GM12878 (cell line): ENCODE results near the gene HSPB1. TPM values are rescaled to one million over a fixed set of nuclear protein-coding genes. Genes with fewer than 3 reads are reported as not detected.

Experiments used
- ATAC-seq: fragments of 200-7000 bp; cut with Tn5 transposase; 3 replicates; pipeline ENCODE4 v1.9.1; 2020; ENCODE audit warnings: mild to moderate bottlenecking, moderate library complexity
- BruUV-seq: library from RNA; stranded (reverse); fragments of 400-500 nt; replicated peaks from 2 replicates; lab custom pipeline; 2021; lab: Mats Ljungman, UMichigan
- CTCF ChIA-PET: fragments of 300-600 bp; sonication (Branson Sonifier 250); formaldehyde crosslinking; extraction: SDS; loops from one replicate; lab custom pipeline; 2021; ENCODE audit warnings: inconsistent platforms; lab: Yijun Ruan, JAX
- POLR2A ChIA-PET: fragments of 350-600 bp; formaldehyde crosslinking; extraction: SDS; loops from one replicate; lab custom pipeline; 2021; ENCODE audit warnings: inconsistent platforms; lab: Charles Lee
- RAD21 ChIA-PET: fragments of 300-600 bp; sonication (Branson Sonifier 250); formaldehyde crosslinking; loops from one replicate; lab custom pipeline; 2023; ENCODE audit warnings: antibody characterized with exemption; ENCODE audit not compliant: unreplicated experiment; lab: Charles Lee
- SMC1A ChIA-PET: fragments of 300-600 bp; sonication (Branson Sonifier 250); formaldehyde crosslinking; loops from one replicate; lab custom pipeline; 2023; ENCODE audit not compliant: unreplicated experiment, uncharacterized antibody; lab: Charles Lee
- DNase-seq: peaks from one replicate; pipeline ENCODE4 v3.0.0-alpha.2; 2011; ENCODE audit warnings: low read depth, low spot score
- FAIRE-seq: peaks from 3 replicates; lab custom pipeline; 2011; peaks lifted over from hg19 to GRCh38; lab: Jason Lieb, UNC
- H2AFZ ChIP-seq: 2 replicates; pipeline ENCODE4 v1.6.0; 2011; ENCODE audit warnings: low read depth, low read length, control low read depth; ENCODE audit not compliant: control insufficient read depth
- H3K27ac ChIP-seq: 2 replicates; pipeline ENCODE4 v1.5.1; 2011; ENCODE audit warnings: control low read depth; ENCODE audit not compliant: control insufficient read depth, insufficient read depth
- H3K27me3 ChIP-seq, 2 experiments: replicated peaks in 1 of 2; 2 replicates each; pipeline versions ENCODE4 v1.6.0 to v1.6.1; 2011; ENCODE audit warnings: low read length in 1 of 2; ENCODE audit not compliant: control insufficient read depth in 2 of 2, insufficient read depth in 2 of 2
- H3K36me3 ChIP-seq, 2 experiments: 2 replicates each; pipeline ENCODE4 v1.5.1; 2011; ENCODE audit warnings: low read length in 1 of 2; ENCODE audit not compliant: control insufficient read depth in 2 of 2, insufficient read depth in 2 of 2
- H3K4me1 ChIP-seq: 2 replicates; pipeline ENCODE4 v1.6.1; 2011; ENCODE audit warnings: mild to moderate bottlenecking, low read length, moderate library complexity, mixed read lengths; ENCODE audit not compliant: control insufficient read depth, insufficient read depth
- H3K4me2 ChIP-seq: 2 replicates; pipeline ENCODE4 v1.6.0; 2011; ENCODE audit warnings: control low read depth; ENCODE audit not compliant: control insufficient read depth, insufficient read depth
- H3K4me3 ChIP-seq: fragments of 200-600 bp; sonication (generic); 2 replicates; pipeline ENCODE4 v1.5.1; 2016
- H3K79me2 ChIP-seq: 2 replicates; pipeline ENCODE4 v1.6.0; 2011; ENCODE audit warnings: low read length; ENCODE audit not compliant: control insufficient read depth, insufficient read depth
- H3K9ac ChIP-seq: 2 replicates; pipeline ENCODE4 v1.8.0; 2011; ENCODE audit warnings: low read length, control low read depth, mixed read lengths; ENCODE audit not compliant: control insufficient read depth, insufficient read depth
- H3K9me3 ChIP-seq: replicated peaks from 3 replicates; pipeline ENCODE4 v1.5.1; 2011; ENCODE audit warnings: mild to moderate bottlenecking, low read length; ENCODE audit not compliant: control insufficient read depth, insufficient read depth
- H4K20me1 ChIP-seq: 2 replicates; pipeline ENCODE4 v1.6.0; 2011; ENCODE audit not compliant: control insufficient read depth, insufficient read depth
- BRCA1 ChIP-seq: IDR thresholded peaks from 2 replicates; pipeline ENCODE4 v1.6.1; 2011; ENCODE audit warnings: low read depth, low read length, improper control_type of control experiment
- CHD1 ChIP-seq: IDR thresholded peaks from 2 replicates; pipeline ENCODE4 v1.6.1; 2012; ENCODE audit warnings: low read depth, low read length, improper control_type of control experiment
- CHD4 ChIP-seq: fragments of 200-600 bp; sonication (generic); IDR thresholded peaks from 2 replicates; pipeline ENCODE4 v1.6.1; 2016; ENCODE audit warnings: mild to moderate bottlenecking
- CTCF ChIP-seq, 3 experiments: IDR thresholded peaks in 2 of 3; conservative IDR thresholded peaks in 1 of 3; 2 replicates each; pipeline ENCODE4 v1.5.1; 2011; ENCODE audit warnings: low read depth in 3 of 3, low read length in 3 of 3, mild to moderate bottlenecking in 3 of 3, control low read depth in 2 of 3, moderate library complexity in 2 of 3, inconsistent platforms in 1 of 3, mixed read lengths in 1 of 3; ENCODE audit not compliant: control insufficient read depth in 2 of 3, insufficient read depth in 1 of 3; ENCODE audit errors: extremely low read depth in 1 of 3
- EED ChIP-seq: sonication (generic); IDR thresholded peaks from 2 replicates; pipeline ENCODE4 v1.6.1; 2016; ENCODE audit warnings: antibody characterized with exemption, low read depth
- ESRRA ChIP-seq: IDR thresholded peaks from 2 replicates; pipeline ENCODE4 v1.6.1; 2012; ENCODE audit warnings: mild to moderate bottlenecking, low read length, improper control_type of control experiment
- HCFC1 ChIP-seq: fragments of 150-350 bp; IDR thresholded peaks from 2 replicates; pipeline ENCODE4 v1.6.1; 2014; ENCODE audit warnings: low read length
- MTA3 ChIP-seq: IDR thresholded peaks from 2 replicates; pipeline ENCODE4 v1.6.1; 2012; ENCODE audit warnings: low read length, inconsistent platforms, borderline replicate concordance
- NFXL1 ChIP-seq: fragments of 450-650 bp; IDR thresholded peaks from 2 replicates; pipeline ENCODE4 v1.6.1; 2017; ENCODE audit warnings: antibody characterized with exemption, mild to moderate bottlenecking, borderline replicate concordance
- SPI1 ChIP-seq: IDR thresholded peaks from 2 replicates; pipeline ENCODE4 v1.6.1; 2011; ENCODE audit warnings: low read depth, mild to moderate bottlenecking, low read length, moderate library complexity, borderline replicate concordance; ENCODE audit not compliant: insufficient read depth
- ZBED1 ChIP-seq: IDR thresholded peaks from 2 replicates; pipeline ENCODE4 v1.6.1; 2016; ENCODE audit warnings: borderline replicate concordance
- ZNF217 ChIP-seq: fragments of 450-650 bp; IDR thresholded peaks from 2 replicates; pipeline ENCODE4 v1.6.1; 2017; ENCODE audit warnings: antibody characterized with exemption, mild to moderate bottlenecking
- WGBS: methylation state at CpG from one replicate; pipeline ENCODE4 v1.1.6; 2016; ENCODE audit warnings: low lambda C conversion rate; ENCODE audit not compliant: insufficient replicate concordance, insufficient coverage; ENCODE audit errors: missing lambda C conversion rate; 5-methylcytosine and 5-hydroxymethylcytosine counted together
- in situ Hi-C: fragments of 300-500 bp; cut with MboI; formaldehyde crosslinking; loops from 9 replicates; pipeline ENCODE4 v1.14.3; 2018; ENCODE audit warnings: mixed read lengths
- intact Hi-C: fragments of 100-400 bp; cut with micrococcal nuclease; formaldehyde crosslinking; loops from one replicate; pipeline ENCODE4 v1.14.2; 2022; ENCODE audit not compliant: unreplicated experiment
- polyA plus RNA-seq, 11 experiments: library from polyadenylated mRNA; depleted of rRNA in 4 of 11; unstranded in 6 of 11; stranded (reverse) in 5 of 11; fragments of >200 nt; fragmentation: Nextera tagmentation in 4 of 11; fragmentation: Illumina TruSeq in 1 of 11; extraction: Ambion mirVana in 4 of 11; extraction: Trizol in 1 of 11; gene quantifications; 1 replicate in 1 of 11; 2 replicates in 10 of 11; pipeline versions ENCODE4 v1.2.1 to v1.2.3, GENCODE V29; 2011 to 2016; ENCODE audit warnings: inconsistent platforms in 2 of 11, missing spikeins in 2 of 11, low read depth in 1 of 11
- total RNA-seq, 4 experiments: library from RNA; depleted of rRNA in 3 of 4; stranded (reverse); fragments of >200 nt in 3 of 4; fragmentation: Illumina TruSeq in 1 of 4; extraction: Trizol in 1 of 4; gene quantifications; 2 replicates each; pipeline versions ENCODE4 v1.2.1 to v1.2.3, GENCODE V29; 2013 to 2021
- TF ChIP-seq, protein P1 (sequence below): fragments of 450-650 bp; formaldehyde crosslinking; IDR thresholded peaks from 2 replicates; pipeline ENCODE4 v1.5.0; 2022; ENCODE audit warnings: mild to moderate bottlenecking, missing genetic modification characterization
- TF ChIP-seq, protein P2 (sequence below): fragments of 450-650 bp; IDR thresholded peaks from 2 replicates; pipeline ENCODE4 v1.6.1; 2017; ENCODE audit warnings: mild to moderate bottlenecking, moderate library complexity

HSPB1 gene
- total and polyA plus RNA-seq, 10 of the 15 experiments (the other 5 are each of a cell fraction or from before 2014, with no cell fraction given): 13.7 to 297 (median 62.0) TPM

DNA sequence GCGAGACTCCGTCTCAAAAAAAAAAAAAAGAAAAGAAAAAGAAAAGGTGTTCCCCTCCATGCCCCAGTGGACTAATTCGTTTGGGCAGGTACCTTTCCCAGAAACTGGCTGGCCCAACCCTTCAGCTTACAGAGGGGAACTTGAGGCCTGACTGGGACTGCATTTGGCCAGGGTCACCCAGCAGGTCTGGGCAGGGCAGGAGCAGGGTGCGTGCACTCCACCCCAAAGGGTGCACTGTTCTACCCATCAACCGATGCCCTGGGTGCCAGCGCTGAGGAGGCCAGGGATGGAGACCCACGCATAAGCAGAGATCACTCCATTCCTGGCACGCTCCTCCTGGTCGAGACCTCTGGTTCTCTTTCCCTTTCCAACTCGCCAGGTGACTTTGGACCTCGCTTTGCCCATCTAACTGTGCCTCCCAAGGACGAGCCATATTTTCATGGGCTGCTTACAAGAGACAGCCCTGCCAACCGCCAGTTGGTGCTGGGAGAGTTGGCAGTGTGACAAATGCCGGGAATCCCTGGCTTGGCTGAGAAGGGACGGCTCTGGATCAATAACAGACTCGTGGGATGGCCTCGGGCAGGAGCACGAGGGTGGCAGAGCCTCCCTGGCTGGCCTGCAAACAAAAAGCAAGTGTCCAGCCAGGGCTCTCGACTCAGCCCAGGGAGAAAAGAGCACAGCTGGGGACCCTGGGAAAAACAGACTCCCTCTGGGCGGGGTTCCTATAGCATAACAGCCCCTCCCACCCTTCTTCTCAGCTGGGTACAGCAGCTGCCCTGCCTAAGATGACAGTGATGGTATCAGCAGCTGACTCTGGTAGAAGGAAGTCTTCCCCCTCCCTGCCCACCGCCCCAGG is 7.9 kb downstream of the HSPB1 start:
- WGBS: 43% methylated on average over 19 of the region's 21 CpGs
- no peaks in the 10 kb centered on the region; the same call in 1 of the 2 replicates for H3K4me1 ChIP-seq
- no peak overlapping the region for H2AFZ ChIP-seq
- H3K79me2 ChIP-seq: no peaks in the 10 kb centered on the region
- BruUV-seq: no TSS peak
- DNase-seq: no peak
- H3K36me3 ChIP-seq: no peaks in the 10 kb centered on the region
- H3K9me3 ChIP-seq: no peaks in the 10 kb centered on the region
- ChIA-PET SMC1A (interaction anchor here (1.4 to 1.5 kb wide), 2 partner anchors 13 to 21 kb away, joined by 3 to 4 read pairs; no protein-coding TSS in a partner anchor), RAD21 (interaction anchor here (1.8 to 9.3 kb wide), 2 partner anchors 19 to 48 kb away, joined by 4 to 86 read pairs; no protein-coding TSS in a partner anchor), POLR2A (interaction anchor here (1.5 kb wide), 1 partner anchor 18 kb away, joined by 5 read pairs; no protein-coding TSS in a partner anchor), CTCF (interaction anchor here (0.8 to 11.0 kb wide), 3 partner anchors 16 to 132 kb away, joined by 3 to 229 read pairs (median 4); partner anchors contain the start of gene YWHAG)
- no peak for TF ChIP-seq CHD4
- TF ChIP-seq EED: no peak
- TF ChIP-seq CTCF (IDR thresholded peaks at IDR 0.05 in 2 of 3, conservative IDR thresholded peaks at IDR 0.05 in 1 of 3; ENCODE audit: control insufficient read depth in 2 of 3, extremely low read depth in 1 of 3, insufficient read depth in 1 of 3, low read depth in 3 of 3, low read length in 3 of 3): no peak
- TF ChIP-seq, protein P1, sequence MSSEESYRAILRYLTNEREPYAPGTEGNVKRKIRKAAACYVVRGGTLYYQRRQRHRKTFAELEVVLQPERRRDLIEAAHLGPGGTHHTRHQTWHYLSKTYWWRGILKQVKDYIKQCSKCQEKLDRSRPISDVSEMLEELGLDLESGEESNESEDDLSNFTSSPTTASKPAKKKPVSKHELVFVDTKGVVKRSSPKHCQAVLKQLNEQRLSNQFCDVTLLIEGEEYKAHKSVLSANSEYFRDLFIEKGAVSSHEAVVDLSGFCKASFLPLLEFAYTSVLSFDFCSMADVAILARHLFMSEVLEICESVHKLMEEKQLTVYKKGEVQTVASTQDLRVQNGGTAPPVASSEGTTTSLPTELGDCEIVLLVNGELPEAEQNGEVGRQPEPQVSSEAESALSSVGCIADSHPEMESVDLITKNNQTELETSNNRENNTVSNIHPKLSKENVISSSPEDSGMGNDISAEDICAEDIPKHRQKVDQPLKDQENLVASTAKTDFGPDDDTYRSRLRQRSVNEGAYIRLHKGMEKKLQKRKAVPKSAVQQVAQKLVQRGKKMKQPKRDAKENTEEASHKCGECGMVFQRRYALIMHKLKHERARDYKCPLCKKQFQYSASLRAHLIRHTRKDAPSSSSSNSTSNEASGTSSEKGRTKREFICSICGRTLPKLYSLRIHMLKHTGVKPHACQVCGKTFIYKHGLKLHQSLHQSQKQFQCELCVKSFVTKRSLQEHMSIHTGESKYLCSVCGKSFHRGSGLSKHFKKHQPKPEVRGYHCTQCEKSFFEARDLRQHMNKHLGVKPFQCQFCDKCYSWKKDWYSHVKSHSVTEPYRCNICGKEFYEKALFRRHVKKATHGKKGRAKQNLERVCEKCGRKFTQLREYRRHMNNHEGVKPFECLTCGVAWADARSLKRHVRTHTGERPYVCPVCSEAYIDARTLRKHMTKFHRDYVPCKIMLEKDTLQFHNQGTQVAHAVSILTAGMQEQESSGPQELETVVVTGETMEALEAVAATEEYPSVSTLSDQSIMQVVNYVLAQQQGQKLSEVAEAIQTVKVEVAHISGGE (CRISPR knock-in tag): no peak
- TF ChIP-seq, protein P2, sequence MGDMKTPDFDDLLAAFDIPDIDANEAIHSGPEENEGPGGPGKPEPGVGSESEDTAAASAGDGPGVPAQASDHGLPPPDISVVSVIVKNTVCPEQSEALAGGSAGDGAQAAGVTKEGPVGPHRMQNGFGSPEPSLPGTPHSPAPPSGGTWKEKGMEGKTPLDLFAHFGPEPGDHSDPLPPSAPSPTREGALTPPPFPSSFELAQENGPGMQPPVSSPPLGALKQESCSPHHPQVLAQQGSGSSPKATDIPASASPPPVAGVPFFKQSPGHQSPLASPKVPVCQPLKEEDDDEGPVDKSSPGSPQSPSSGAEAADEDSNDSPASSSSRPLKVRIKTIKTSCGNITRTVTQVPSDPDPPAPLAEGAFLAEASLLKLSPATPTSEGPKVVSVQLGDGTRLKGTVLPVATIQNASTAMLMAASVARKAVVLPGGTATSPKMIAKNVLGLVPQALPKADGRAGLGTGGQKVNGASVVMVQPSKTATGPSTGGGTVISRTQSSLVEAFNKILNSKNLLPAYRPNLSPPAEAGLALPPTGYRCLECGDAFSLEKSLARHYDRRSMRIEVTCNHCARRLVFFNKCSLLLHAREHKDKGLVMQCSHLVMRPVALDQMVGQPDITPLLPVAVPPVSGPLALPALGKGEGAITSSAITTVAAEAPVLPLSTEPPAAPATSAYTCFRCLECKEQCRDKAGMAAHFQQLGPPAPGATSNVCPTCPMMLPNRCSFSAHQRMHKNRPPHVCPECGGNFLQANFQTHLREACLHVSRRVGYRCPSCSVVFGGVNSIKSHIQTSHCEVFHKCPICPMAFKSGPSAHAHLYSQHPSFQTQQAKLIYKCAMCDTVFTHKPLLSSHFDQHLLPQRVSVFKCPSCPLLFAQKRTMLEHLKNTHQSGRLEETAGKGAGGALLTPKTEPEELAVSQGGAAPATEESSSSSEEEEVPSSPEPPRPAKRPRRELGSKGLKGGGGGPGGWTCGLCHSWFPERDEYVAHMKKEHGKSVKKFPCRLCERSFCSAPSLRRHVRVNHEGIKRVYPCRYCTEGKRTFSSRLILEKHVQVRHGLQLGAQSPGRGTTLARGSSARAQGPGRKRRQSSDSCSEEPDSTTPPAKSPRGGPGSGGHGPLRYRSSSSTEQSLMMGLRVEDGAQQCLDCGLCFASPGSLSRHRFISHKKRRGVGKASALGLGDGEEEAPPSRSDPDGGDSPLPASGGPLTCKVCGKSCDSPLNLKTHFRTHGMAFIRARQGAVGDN: no peak
- TF ChIP-seq MTA3: no peak
- TF ChIP-seq SPI1: no peak
- no peak for TF ChIP-seq BRCA1
- TF ChIP-seq NFXL1: no peak
- no peak for TF ChIP-seq CHD1
- TF ChIP-seq ZNF217: no peak
- TF ChIP-seq ZBED1: no peak
- no peak for TF ChIP-seq HCFC1
- no peak for TF ChIP-seq ESRRA
- no peaks in the 10 kb centered on the region for H4K20me1 ChIP-seq
- H3K27ac ChIP-seq: no peak overlapping the region
- FAIRE-seq: no peak
- H3K4me2 ChIP-seq: no peak overlapping the region
- intact Hi-C loops: no loop called here
- no peak for ATAC-seq
- in situ Hi-C loops: loop anchor here (5.0 kb wide), 1 partner anchor 133 kb away; no protein-coding TSS in a partner anchor
- no peaks in the 10 kb centered on the region for H3K27me3 ChIP-seq
- no peak overlapping the region for H3K9ac ChIP-seq
- H3K4me3 ChIP-seq: no peak overlapping the region
